ENCODE results near the gene ZNF81.

GRCh38 chrX:47941423-47941822 lies 104.7 kb downstream of the ZNF81 start:
- TF ChIP-seq, protein P1, sequence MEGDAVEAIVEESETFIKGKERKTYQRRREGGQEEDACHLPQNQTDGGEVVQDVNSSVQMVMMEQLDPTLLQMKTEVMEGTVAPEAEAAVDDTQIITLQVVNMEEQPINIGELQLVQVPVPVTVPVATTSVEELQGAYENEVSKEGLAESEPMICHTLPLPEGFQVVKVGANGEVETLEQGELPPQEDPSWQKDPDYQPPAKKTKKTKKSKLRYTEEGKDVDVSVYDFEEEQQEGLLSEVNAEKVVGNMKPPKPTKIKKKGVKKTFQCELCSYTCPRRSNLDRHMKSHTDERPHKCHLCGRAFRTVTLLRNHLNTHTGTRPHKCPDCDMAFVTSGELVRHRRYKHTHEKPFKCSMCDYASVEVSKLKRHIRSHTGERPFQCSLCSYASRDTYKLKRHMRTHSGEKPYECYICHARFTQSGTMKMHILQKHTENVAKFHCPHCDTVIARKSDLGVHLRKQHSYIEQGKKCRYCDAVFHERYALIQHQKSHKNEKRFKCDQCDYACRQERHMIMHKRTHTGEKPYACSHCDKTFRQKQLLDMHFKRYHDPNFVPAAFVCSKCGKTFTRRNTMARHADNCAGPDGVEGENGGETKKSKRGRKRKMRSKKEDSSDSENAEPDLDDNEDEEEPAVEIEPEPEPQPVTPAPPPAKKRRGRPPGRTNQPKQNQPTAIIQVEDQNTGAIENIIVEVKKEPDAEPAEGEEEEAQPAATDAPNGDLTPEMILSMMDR (IDR thresholded peaks at IDR 0.05), result no peak
- TF ChIP-seq POLR2A (IDR thresholded peaks at IDR 0.05), result no peak
